ENCODE data around the gene CDC42BPG. TPM values are rescaled to one million over a fixed set of nuclear protein-coding genes. Genes with fewer than 3 reads are reported as not detected.

CDC42BPG gene
- polyA plus RNA-seq, 4 donors = 0.97 to 10.0 (median 4.9) TPM

Other genes with a start within 250 kb of the CDC42BPG start
- gene NRXN2, start 121.5 kb downstream of the CDC42BPG start, polyA plus RNA-seq (ENCODE audit: insufficient read length in 4 of 4) = 10 to 100 TPM; 15.1 to 55.2 (median 18.8) TPM
- 1 to 10 TPM; 4.1 to 7.7 (median 6.3) TPM for gene RASGRP2, start 100.5 kb downstream of the CDC42BPG start, polyA plus RNA-seq (ENCODE audit: insufficient read length in 4 of 4)
- gene PYGM, start 84.7 kb downstream of the CDC42BPG start, polyA plus RNA-seq (ENCODE audit: insufficient read length in 4 of 4) = 10 to 100 TPM in 1 of 4 donors, 1 to 10 TPM in 3; 1.3 to 11.9 (median 2.4) TPM
- 100 to 1,000 TPM; 299 to 439 (median 376) TPM for gene SF1, start 66.1 kb downstream of the CDC42BPG start, polyA plus RNA-seq (ENCODE audit: insufficient read length in 4 of 4)
- 10 to 100 TPM; 12.9 to 27.7 (median 18.1) TPM for gene MAP4K2, start 41.4 kb downstream of the CDC42BPG start, polyA plus RNA-seq (ENCODE audit: insufficient read length in 4 of 4)
- gene MEN1, start 34.1 kb downstream of the CDC42BPG start, polyA plus RNA-seq (ENCODE audit: insufficient read length in 4 of 4) = 10 to 100 TPM; 31.4 to 50.8 (median 36.5) TPM
- 10 to 100 TPM; 48.7 to 68.8 (median 58.5) TPM for gene EHD1, start 34.0 kb upstream of the CDC42BPG start, polyA plus RNA-seq (ENCODE audit: insufficient read length in 4 of 4)
- 10 to 100 TPM; 12.9 to 26.0 (median 15.6) TPM for gene ATG2A, start 72.6 kb upstream of the CDC42BPG start, polyA plus RNA-seq (ENCODE audit: insufficient read length in 4 of 4)
- gene PPP2R5B, start 80.0 kb upstream of the CDC42BPG start, polyA plus RNA-seq (ENCODE audit: insufficient read length in 4 of 4) = 10 to 100 TPM; 13.2 to 20.8 (median 17.4) TPM
- 1 to 10 TPM; 1.6 to 3.5 (median 2.4) TPM for gene GPHA2, start 91.2 kb upstream of the CDC42BPG start, polyA plus RNA-seq (ENCODE audit: insufficient read length in 4 of 4)
- 1 to 10 TPM in 1 of 4 donors, under 1 TPM in 2, not detected in 1; 0.53 to 1.3 (median 0.92) TPM for gene MAJIN, start 127.5 kb upstream of the CDC42BPG start, polyA plus RNA-seq (ENCODE audit: insufficient read length in 4 of 4)
- gene BATF2, start 152.3 kb upstream of the CDC42BPG start, polyA plus RNA-seq (ENCODE audit: insufficient read length in 4 of 4) = 1 to 10 TPM; 2.3 to 2.9 (median 2.6) TPM
- 10 to 100 TPM; 54.6 to 74.5 (median 63.5) TPM for gene ARL2, start 169.5 kb upstream of the CDC42BPG start, polyA plus RNA-seq (ENCODE audit: insufficient read length in 4 of 4)
- 10 to 100 TPM; 25.3 to 32.4 (median 28.6) TPM for gene SNX15, start 182.8 kb upstream of the CDC42BPG start, polyA plus RNA-seq (ENCODE audit: insufficient read length in 4 of 4)
- 10 to 100 TPM; 10.6 to 19.5 (median 11.3) TPM for gene SAC3D1, start 196.6 kb upstream of the CDC42BPG start, polyA plus RNA-seq (ENCODE audit: insufficient read length in 4 of 4)
- gene NAALADL1, start 213.9 kb upstream of the CDC42BPG start, polyA plus RNA-seq (ENCODE audit: insufficient read length in 4 of 4) = 10 to 100 TPM; 11.6 to 28.5 (median 12.6) TPM
- gene CDCA5, start 239.4 kb upstream of the CDC42BPG start, polyA plus RNA-seq (ENCODE audit: insufficient read length in 4 of 4) = 10 to 100 TPM; 15.7 to 20.1 (median 18.0) TPM
- 10 to 100 TPM; 26.2 to 36.5 (median 31.0) TPM for gene ZFPL1, start 239.6 kb upstream of the CDC42BPG start, polyA plus RNA-seq (ENCODE audit: insufficient read length in 4 of 4)

Measured in left renal pelvis (tissue), 4 donors.